OCI-LY7 (cell line): ENCODE data around the gene TEX36. TPM values are rescaled to one million over a fixed set of nuclear protein-coding genes. Genes with fewer than 3 reads are reported as not detected.

ENCODE experiments used
- BruUV-seq: library from RNA; stranded (reverse); fragments of 400-500 nt; replicated peaks from 2 replicates; lab custom pipeline; 2021; lab: Mats Ljungman, UMichigan
- CTCF ChIA-PET: fragments of 300-600 bp; sonication (Branson Sonifier 250); formaldehyde crosslinking; loops from one replicate; lab custom pipeline; 2022; ENCODE audit warnings: antibody characterized with exemption; ENCODE audit not compliant: unreplicated experiment; lab: Charles Lee
- POLR2A ChIA-PET: fragments of 300-600 bp; sonication (Branson Sonifier 250); formaldehyde crosslinking; loops from one replicate; lab custom pipeline; 2022; ENCODE audit warnings: antibody characterized with exemption; lab: Charles Lee
- DNase-seq: peaks from one replicate; pipeline ENCODE4 v3.0.0-alpha.2; 2015; ENCODE audit warnings: low spot score
- H2AFZ ChIP-seq: fragments of 200-600 bp; sonication (generic), shearing (Covaris generic); 2 replicates; pipeline ENCODE4 v1.6.1; 2014; ENCODE audit warnings: mild to moderate bottlenecking, antibody characterized with exemption, low read length, moderate library complexity
- H3K27ac ChIP-seq: fragments of 200-600 bp; sonication (generic); 2 replicates; pipeline ENCODE4 v1.5.1; 2014; ENCODE audit warnings: mixed run types, low read depth, mild to moderate bottlenecking, moderate library complexity, low read length, inconsistent platforms; ENCODE audit not compliant: poor library complexity, severe bottlenecking
- H3K36me3 ChIP-seq: fragments of 200-600 bp; sonication (generic); 2 replicates; pipeline ENCODE4 v1.6.1; 2014; ENCODE audit warnings: mild to moderate bottlenecking, antibody characterized with exemption, low read length, moderate library complexity, mixed read lengths; ENCODE audit not compliant: insufficient read depth
- H3K4me1 ChIP-seq: fragments of 200-600 bp; sonication (generic); 2 replicates; pipeline ENCODE4 v1.5.1; 2014; ENCODE audit warnings: mild to moderate bottlenecking, low read length; ENCODE audit not compliant: insufficient read depth, poor library complexity, severe bottlenecking
- H3K4me2 ChIP-seq: fragments of 200-600 bp; sonication (generic); 2 replicates; pipeline ENCODE4 v1.6.1; 2014; ENCODE audit warnings: mild to moderate bottlenecking, low read length
- H3K4me3 ChIP-seq: fragments of 200-600 bp; sonication (generic); 2 replicates; pipeline ENCODE4 v1.5.1; 2014; ENCODE audit warnings: mild to moderate bottlenecking, low read depth, low read length; ENCODE audit not compliant: poor library complexity, severe bottlenecking
- H3K79me2 ChIP-seq: fragments of 200-600 bp; sonication (generic); 2 replicates; pipeline ENCODE4 v1.6.1; 2016; ENCODE audit warnings: low read depth, mild to moderate bottlenecking, low read length, moderate library complexity, mixed read lengths; ENCODE audit not compliant: insufficient read depth
- H3K9me2 ChIP-seq: fragments of 200-600 bp; sonication (generic); 2 replicates; pipeline ENCODE4 v1.6.1; 2016; ENCODE audit warnings: mild to moderate bottlenecking, low read length, mixed read lengths; ENCODE audit not compliant: insufficient read depth
- H3K9me3 ChIP-seq: fragments of 200-600 bp; sonication (generic); 2 replicates; pipeline ENCODE4 v1.6.1; 2014; ENCODE audit warnings: mild to moderate bottlenecking, mixed run types, low read length, mixed read lengths
- H4K20me1 ChIP-seq: fragments of 200-600 bp; sonication (generic); 2 replicates; pipeline ENCODE4 v1.6.1; 2014; ENCODE audit warnings: mild to moderate bottlenecking, antibody characterized with exemption, low read length, moderate library complexity, mixed read lengths; ENCODE audit not compliant: insufficient read depth
- EZH2phosphoT487 ChIP-seq: fragments of 200-600 bp; sonication (generic); IDR thresholded peaks from 2 replicates; pipeline ENCODE4 v1.6.1; 2018; ENCODE audit warnings: low read depth, borderline replicate concordance, mild to moderate bottlenecking, mixed run types, antibody characterized with exemption, low read length, moderate library complexity, mixed read lengths
- intact Hi-C: fragments of 100-400 bp; cut with micrococcal nuclease; formaldehyde crosslinking; loops from one replicate; pipeline ENCODE4 v1.10.0; 2022; ENCODE audit not compliant: unreplicated experiment
- total RNA-seq, 2 experiments: library from RNA; depleted of rRNA in 1 of 2; stranded (reverse); fragments of >200 nt in 1 of 2; shearing (Covaris generic) in 1 of 2; gene quantifications; 2 replicates each; pipeline ENCODE4 v1.2.3, GENCODE V29; 2014 to 2022
- TF ChIP-seq, protein P1 (sequence below): fragments of 200-600 bp; sonication (generic); conservative IDR thresholded peaks from 2 replicates; pipeline ENCODE4 v1.5.1; 2014; ENCODE audit warnings: mild to moderate bottlenecking, antibody characterized with exemption, low read length, moderate library complexity, mixed read lengths

The TEX36 gene
- total RNA-seq, 2 experiments from 2014 or later, result not detected

DNA sequence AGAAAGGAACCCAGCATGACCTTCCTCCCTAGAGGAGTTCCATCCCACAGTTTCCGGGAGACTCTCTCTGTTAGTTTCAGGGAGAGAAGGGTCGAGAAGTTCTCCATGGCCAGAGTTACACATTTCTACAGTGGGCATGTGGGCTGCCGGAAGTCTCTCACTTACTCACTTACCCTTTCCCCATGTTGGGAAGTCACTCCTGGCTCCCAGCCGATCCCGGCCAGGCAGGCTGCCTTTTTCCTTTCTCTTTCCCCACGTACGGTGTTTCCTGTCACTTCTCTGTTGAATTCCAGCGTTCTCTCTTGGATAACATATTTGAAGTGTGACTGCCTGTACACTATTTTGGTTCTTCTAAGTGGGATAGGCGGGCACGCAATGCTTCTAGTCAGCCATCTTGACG, 3.5 kb downstream of the TEX36 start:
- H3K79me2 ChIP-seq, result no peaks in the 10 kb centered on the region
- peaks cover 16% of the 10 kb centered on the region; the same call in 1 of the 2 replicates for H3K9me3 ChIP-seq
- no peak for DNase-seq
- H2AFZ ChIP-seq, result no peak overlapping the region
- intact Hi-C loops, result no loop called here
- no peaks in the 10 kb centered on the region for H3K36me3 ChIP-seq
- H3K9me2 ChIP-seq, result no peaks in the 10 kb centered on the region
- CTCF ChIA-PET, result no interaction called here
- no TSS peak for BruUV-seq
- H3K27ac ChIP-seq, result no peak overlapping the region
- H3K4me3 ChIP-seq, result no peak overlapping the region
- TF ChIP-seq EZH2phosphoT487, result no peak
- TF ChIP-seq, protein P1, sequence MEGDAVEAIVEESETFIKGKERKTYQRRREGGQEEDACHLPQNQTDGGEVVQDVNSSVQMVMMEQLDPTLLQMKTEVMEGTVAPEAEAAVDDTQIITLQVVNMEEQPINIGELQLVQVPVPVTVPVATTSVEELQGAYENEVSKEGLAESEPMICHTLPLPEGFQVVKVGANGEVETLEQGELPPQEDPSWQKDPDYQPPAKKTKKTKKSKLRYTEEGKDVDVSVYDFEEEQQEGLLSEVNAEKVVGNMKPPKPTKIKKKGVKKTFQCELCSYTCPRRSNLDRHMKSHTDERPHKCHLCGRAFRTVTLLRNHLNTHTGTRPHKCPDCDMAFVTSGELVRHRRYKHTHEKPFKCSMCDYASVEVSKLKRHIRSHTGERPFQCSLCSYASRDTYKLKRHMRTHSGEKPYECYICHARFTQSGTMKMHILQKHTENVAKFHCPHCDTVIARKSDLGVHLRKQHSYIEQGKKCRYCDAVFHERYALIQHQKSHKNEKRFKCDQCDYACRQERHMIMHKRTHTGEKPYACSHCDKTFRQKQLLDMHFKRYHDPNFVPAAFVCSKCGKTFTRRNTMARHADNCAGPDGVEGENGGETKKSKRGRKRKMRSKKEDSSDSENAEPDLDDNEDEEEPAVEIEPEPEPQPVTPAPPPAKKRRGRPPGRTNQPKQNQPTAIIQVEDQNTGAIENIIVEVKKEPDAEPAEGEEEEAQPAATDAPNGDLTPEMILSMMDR, result no peak
- no peaks in the 10 kb centered on the region for H4K20me1 ChIP-seq
- POLR2A ChIA-PET, result no interaction called here
- H3K4me2 ChIP-seq, result no peak overlapping the region
- no peaks in the 10 kb centered on the region for H3K4me1 ChIP-seq

DNA sequence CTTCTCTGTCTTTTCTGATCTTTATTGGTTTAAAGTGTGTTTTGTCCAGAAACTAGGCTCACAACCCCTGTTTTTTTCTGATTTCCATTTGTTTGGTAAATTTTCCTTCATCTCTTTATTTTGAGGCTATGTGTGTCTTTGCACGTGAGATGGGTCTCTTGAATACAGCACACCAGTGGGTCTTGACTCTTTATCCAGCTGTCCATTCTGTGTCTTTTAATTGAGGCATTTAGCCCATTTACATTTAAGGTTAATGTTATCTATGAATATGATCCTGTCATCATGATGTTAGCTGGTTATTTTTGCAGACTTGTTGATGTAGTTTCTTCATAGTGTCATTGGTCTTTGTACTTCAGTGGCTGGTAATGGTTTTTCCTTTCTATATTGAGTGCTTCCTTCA, 10.1 kb downstream of the TEX36 start:
- Histone ChIP-seq H3K4me1 (no peaks in the 10 kb centered on the region), H3K4me2 (no peak overlapping the region), H3K27ac (no peak overlapping the region), H3K9me2 (no peaks in the 10 kb centered on the region), H2AFZ (no peak overlapping the region), H4K20me1 (no peaks in the 10 kb centered on the region), H3K9me3 (peaks cover 16% of the 10 kb centered on the region; the same call in 1 of the 2 replicates), H3K4me3 (no peak overlapping the region), H3K79me2 (no peaks in the 10 kb centered on the region), H3K36me3 (no peaks in the 10 kb centered on the region)
- no peak for DNase-seq
- ChIA-PET CTCF (no interaction called here), POLR2A (interaction anchor here (0.7 to 1.1 kb wide), 2 partner anchors 464 to 950 kb away, joined by 4 to 5 read pairs; no protein-coding TSS in a partner anchor)
- TF ChIP-seq, protein P1, result no peak
- no peak for TF ChIP-seq EZH2phosphoT487
- intact Hi-C loops, result no loop called here
- BruUV-seq, result no TSS peak

DNA sequence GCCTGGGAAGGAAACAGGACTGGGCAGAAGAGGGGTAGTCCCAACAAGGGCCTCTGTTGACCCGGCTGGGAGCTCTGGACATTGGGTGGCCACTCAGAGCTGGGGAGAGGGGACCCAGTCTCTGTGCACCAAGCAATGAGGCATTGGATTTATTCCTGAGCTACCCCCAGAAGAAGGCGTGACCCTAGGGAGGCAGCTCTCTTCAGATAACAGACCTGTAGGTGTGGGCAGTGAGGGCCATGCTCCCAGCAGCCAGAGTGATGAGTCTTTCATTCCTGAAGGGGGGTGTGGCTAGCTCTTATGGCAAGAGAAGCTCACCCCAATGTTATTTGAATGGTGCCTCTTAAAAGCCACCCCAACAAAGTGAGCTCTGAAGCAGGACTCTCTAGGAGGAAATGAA, 20.4 kb downstream of the TEX36 start:
- no peaks in the 10 kb centered on the region for H4K20me1 ChIP-seq
- intact Hi-C loops, result no loop called here
- DNase-seq, result no peak
- no peak overlapping the region for H3K4me3 ChIP-seq
- no peak for TF ChIP-seq EZH2phosphoT487
- TF ChIP-seq, protein P1, result no peak
- H3K9me2 ChIP-seq, result no peaks in the 10 kb centered on the region
- no TSS peak for BruUV-seq
- no peak overlapping the region for H2AFZ ChIP-seq
- H3K4me1 ChIP-seq, result no peaks in the 10 kb centered on the region
- H3K27ac ChIP-seq, result no peak overlapping the region
- no peaks in the 10 kb centered on the region for H3K36me3 ChIP-seq
- H3K9me3 ChIP-seq, result no peaks in the 10 kb centered on the region
- ChIA-PET POLR2A (interaction anchor here (0.5 kb wide), 1 partner anchor 762 kb away, joined by 3 read pairs; no protein-coding TSS in a partner anchor), CTCF (no interaction called here)
- no peaks in the 10 kb centered on the region for H3K79me2 ChIP-seq
- H3K4me2 ChIP-seq, result no peak overlapping the region
